ES-I3 (cell line): ENCODE measurements around the gene SLC7A6.

Experiments
- H3K36me3 ChIP-seq: 2 replicates; pipeline ENCODE4 v1.6.1; 2013; ENCODE audit warnings: mild to moderate bottlenecking, low read length, control low read depth, moderate library complexity; ENCODE audit not compliant: insufficient read depth
- H3K4me1 ChIP-seq: 2 replicates; pipeline ENCODE4 v1.6.1; 2013; ENCODE audit warnings: mild to moderate bottlenecking, control low read depth, low read length; ENCODE audit not compliant: insufficient read depth
- H3K9ac ChIP-seq: 2 replicates; pipeline ENCODE4 v1.6.1; 2013; ENCODE audit warnings: low read depth, mild to moderate bottlenecking, low read length, moderate library complexity
- H3K9me3 ChIP-seq: 2 replicates; pipeline ENCODE4 v1.6.1; 2013; ENCODE audit warnings: mild to moderate bottlenecking, low read length, moderate library complexity; ENCODE audit not compliant: control insufficient read depth, insufficient read depth

Gene SLC7A6

DNA sequence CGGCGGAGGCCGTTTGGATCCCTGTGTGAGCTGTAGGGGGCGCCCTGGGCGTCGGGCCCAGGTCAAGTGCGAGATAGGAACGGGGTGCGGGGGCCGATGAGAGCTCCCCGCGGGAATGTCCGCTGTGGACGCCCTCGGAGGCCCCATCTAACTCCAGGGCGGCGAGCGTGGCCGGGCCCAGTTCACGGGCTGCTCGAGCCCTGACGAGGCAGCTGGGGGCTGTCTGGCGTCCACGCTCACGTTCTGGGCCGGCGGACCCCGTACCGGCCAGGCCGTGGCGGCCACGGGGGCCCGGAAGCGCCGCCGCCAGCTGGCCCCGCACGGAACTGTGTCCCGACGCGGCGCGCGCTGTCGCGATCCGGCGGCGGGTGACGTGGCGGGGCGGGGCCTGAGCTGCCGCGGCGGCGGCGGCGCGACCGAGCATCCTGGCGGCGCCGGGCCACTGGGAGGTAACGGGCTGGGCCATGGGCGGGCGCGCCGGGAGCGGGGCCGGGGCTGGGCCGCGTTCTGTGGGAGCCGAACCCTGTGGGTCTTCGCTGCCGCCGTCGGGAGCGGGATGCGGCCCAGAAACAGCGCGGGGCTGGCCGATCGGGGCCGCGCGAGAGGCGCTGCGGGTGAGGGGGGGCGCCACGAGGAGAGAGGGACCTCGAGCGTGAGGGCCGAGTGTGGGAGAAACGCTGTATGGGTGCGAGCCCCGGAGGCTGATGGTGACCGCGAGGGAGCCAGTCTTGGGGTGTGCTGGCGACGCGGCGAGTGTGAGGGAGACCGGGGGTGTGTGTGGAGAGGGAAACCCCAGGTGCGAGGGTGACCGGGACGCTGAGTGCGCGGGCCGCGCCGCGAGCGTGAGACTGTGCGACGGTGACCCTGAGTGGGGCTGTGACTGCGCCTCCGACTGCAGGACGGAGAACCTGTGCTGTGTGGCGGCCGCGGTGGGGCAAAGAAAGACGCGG lies at the start of gene SLC7A6:
TSS of gene SLC7A6 (plus strand) at position 399 of the 950 bp plus-strand sequence. CDS start 10,201 bp downstream, outside the sequence.
- H3K9me3 ChIP-seq: no peaks in the 10 kb centered on the region
- H3K9ac ChIP-seq: peak within 1 kb of the TSS; percentile 98
- no peaks in the 10 kb centered on the region for H3K36me3 ChIP-seq
- peaks cover 6% of the 10 kb centered on the region; the same call in 1 of the 2 replicates for H3K4me1 ChIP-seq

DNA sequence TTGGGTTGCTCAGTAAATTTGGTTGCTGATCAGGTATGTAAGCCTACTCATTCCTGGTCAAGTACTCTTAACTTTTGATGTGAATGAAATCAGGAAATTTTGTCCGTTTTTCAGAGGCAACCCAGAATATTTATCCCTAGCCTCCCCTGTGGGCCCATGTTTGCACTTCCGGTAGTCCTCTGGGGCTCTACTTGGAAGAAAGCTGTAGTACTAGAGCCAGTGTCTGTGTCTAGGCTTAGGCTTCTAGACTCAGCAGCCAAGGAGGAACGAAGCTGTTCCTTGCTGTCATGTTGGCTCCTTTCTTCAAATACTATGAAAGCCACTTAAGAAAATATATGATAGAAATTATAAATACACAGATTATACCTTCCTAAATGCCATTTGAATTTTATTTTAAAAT lies 49.6 kb upstream of the SLC7A6 start:
- no peaks in the 10 kb centered on the region for H3K9me3 ChIP-seq
- no peak overlapping the region for H3K9ac ChIP-seq
- H3K36me3 ChIP-seq: no peaks in the 10 kb centered on the region
- H3K4me1 ChIP-seq: no peaks in the 10 kb centered on the region

DNA sequence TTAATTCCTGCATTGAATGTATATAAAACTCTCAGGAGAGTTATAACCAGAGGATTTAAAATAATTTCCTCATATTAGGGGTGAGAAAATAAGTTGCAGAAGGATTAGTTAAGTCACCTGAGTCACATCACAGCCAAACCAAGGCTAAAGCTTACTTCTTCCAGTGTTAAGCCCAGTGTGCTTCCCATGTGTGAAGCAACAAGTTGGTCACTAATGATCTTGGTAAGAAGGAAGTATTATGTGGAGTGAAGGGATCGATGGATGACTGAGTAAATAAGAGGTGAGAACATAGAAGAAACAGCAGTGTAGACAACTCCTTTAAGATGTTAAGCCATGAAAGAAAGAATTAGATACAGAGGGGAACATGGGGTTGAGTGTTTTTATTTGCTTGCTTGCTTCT lies 49.0 kb upstream of the SLC7A6 start:
- Histone ChIP-seq H3K36me3 (no peaks in the 10 kb centered on the region), H3K9ac (no peak overlapping the region), H3K4me1 (no peaks in the 10 kb centered on the region), H3K9me3 (no peaks in the 10 kb centered on the region)

DNA sequence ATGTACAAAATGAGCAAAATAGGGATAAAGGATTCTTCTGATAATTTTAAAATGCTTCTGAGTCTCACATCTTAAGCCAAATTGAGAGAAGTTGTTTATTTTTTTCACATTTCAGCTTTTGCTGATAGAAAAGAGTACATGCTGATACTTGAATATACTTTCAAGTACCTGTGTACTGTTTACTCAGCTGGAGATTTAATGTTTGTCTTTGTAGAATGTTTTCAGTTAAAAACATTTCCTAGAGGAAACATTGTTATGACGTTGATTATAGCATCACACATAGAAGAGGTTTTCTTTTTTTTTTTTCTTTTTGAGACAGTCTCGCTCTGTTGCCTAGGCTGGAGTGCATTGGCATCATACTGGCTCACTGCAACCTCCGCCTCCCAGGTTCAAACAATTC lies 48.1 kb upstream of the SLC7A6 start:
- no peaks in the 10 kb centered on the region for H3K36me3 ChIP-seq
- H3K9me3 ChIP-seq: no peaks in the 10 kb centered on the region
- peaks cover 6% of the 10 kb centered on the region for H3K4me1 ChIP-seq
- no peak overlapping the region for H3K9ac ChIP-seq

DNA sequence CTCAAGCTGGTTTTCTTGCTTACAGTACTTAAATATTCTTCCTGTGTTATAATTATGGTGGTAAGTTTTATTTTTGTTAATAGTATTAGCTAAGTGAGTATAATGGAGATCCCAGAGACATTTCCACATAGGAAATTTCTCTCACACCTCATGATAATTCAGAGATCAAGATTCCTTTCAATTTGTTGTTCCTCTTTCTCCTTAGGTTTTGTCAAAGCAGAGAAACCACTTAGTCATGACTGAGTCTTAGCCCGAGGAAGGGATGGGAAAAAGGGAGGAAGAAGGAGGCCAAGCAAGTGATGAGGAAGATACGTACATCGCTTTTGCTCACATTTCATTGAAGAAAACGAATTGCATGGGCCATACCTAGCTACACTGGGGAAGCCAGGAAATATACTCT lies 46.8 kb upstream of the SLC7A6 start:
- Histone ChIP-seq H3K36me3 (no peaks in the 10 kb centered on the region), H3K9ac (no peak overlapping the region), H3K9me3 (no peaks in the 10 kb centered on the region), H3K4me1 (peaks cover 7% of the 10 kb centered on the region)

DNA sequence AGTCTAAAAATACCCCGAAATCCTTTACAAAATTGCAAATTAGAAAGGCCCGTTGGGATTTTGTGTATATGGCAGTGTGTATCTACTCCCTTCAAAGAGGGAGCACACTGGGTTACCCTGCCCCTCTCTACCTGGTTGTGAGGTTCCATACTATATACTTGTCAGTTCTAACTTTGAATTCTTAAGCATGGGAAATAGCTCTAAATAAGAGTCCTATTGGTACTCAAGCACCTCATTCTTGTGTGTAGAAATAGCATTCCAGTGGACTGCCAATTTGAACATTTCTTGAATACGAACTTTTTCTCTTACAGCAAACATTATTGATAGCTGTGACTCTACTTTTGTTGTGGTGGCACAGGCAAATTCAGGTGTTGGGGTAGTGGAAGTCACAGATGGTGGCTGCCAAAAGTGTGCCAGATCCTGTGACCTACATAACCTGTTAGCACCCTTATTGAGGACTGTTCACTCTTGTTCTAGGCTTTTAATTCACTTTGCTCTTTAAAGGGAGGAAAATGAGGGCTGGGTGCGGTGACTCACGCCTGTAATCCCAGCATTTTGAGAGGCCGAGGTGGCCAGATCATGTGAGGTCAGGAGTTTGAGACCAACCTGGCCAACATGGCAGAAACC lies 44.5 kb upstream of the SLC7A6 start:
- H3K4me1 ChIP-seq: peaks cover 7% of the 10 kb centered on the region
- no peak overlapping the region for H3K9ac ChIP-seq
- no peaks in the 10 kb centered on the region for H3K9me3 ChIP-seq
- H3K36me3 ChIP-seq: no peaks in the 10 kb centered on the region

DNA sequence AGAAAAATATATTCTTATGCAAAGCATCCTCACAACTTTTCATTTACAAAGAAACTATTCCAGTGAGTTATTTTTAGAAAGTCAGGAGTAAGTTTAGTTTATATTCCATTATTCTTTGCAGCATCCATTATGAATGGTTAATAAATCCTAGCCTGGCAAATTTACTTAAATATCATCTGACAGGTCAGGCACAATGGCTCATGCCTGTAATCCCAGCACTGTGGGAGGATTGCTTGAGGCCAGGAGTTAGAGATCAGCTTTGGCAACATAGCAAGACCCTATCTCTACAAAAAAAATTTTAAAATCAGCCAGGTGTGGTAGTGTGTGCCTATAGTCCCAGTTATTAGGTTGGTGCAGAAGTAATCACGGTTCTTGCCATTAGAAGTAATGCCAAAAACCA lies 41.3 kb upstream of the SLC7A6 start:
- Histone ChIP-seq H3K9ac (no peak overlapping the region), H3K36me3 (no peaks in the 10 kb centered on the region; the same call in 1 of the 2 replicates), H3K9me3 (no peaks in the 10 kb centered on the region), H3K4me1 (peaks cover 7% of the 10 kb centered on the region)

DNA sequence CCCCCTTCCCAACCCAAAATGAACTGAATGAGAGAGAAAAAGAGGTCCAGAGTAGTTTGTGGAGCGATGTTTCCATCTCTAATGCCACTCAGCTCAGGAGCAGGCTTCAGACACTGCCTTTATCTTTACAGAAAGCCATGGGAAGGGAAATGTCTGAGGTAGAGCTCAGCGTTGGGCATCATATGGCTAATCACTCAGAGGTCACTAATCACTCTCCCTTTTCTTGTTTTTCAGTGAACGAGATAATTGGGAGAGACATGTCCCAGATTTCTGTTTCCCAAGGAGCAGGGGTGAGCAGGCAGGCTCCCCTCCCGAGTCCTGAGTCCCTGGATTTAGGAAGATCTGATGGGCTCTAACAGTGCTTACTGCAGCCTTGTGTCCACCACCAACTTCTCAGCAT lies 38.2 kb upstream of the SLC7A6 start:
- H3K4me1 ChIP-seq: peaks cover 3% of the 10 kb centered on the region; the same call in 1 of the 2 replicates
- no peaks in the 10 kb centered on the region; the same call in none of the 2 replicates for H3K36me3 ChIP-seq
- H3K9me3 ChIP-seq: no peaks in the 10 kb centered on the region
- no peak overlapping the region for H3K9ac ChIP-seq

DNA sequence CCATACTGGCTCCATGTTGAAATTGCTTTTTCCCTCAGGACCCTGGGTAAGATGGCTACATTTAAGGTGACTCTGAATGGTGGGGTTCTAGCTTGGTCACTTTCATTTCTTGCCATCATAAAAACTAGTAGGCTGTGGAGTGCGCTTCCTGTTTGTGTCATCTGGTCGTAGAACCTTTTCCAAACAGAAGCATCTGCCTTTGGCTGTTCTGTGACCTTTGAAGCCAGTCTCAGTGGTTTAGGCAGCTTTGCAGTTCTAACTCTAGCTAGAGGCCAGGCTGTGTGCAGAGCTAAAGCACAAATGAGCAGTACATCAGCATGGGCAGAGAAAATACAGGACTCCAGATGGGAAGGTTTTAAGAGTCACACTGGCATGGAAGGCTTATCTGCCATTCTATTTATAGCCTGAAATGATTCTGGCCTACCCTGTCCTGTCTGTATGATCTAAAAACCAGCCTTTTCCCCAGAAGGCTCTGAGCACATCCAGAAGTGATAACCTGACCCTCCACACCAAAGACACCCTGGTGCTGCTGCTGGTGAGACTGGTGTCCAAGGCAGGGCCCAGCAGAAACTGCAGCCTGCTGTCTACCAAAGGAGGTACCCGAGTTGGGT lies 37.0 kb upstream of the SLC7A6 start:
- Histone ChIP-seq H3K9ac (no peak overlapping the region), H3K9me3 (no peaks in the 10 kb centered on the region), H3K36me3 (no peaks in the 10 kb centered on the region; the same call in none of the 2 replicates), H3K4me1 (no peaks in the 10 kb centered on the region)

DNA sequence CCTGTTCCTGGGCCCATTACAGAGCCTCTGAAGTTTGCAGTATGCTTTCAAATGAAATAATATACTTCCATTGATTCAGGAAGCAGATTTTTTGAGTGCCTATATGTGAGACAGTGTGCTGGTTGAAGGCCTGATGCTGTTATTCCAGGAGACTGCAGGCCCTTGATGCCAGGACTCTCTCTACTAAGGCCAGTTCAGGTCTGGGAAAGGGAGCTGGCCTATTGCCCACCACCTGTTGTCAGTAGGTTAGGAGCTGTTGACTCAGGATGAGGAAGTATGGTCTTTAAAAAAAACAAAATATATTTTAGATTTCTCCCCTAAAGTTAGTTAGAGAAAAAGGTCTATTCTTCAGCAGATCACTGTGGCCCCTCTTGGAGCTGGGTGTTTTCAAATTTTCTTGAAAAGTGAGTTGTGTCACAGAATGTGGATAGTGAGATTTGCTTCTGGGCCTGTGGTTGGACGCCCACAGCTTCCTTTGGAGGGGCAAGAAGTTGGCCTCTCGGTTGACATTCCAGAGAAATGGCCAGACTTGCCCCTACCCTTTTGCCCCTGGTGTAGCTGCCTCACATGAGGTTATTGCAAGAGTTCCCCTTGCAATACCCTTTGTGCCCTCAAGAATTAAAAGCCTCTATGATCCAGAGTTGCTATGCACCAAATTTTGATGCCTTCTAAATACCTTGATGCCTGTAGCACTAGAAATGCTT lies 36.3 kb upstream of the SLC7A6 start:
- no peaks in the 10 kb centered on the region; the same call in none of the 2 replicates for H3K36me3 ChIP-seq
- H3K4me1 ChIP-seq: no peaks in the 10 kb centered on the region
- no peak overlapping the region for H3K9ac ChIP-seq
- H3K9me3 ChIP-seq: no peaks in the 10 kb centered on the region

DNA sequence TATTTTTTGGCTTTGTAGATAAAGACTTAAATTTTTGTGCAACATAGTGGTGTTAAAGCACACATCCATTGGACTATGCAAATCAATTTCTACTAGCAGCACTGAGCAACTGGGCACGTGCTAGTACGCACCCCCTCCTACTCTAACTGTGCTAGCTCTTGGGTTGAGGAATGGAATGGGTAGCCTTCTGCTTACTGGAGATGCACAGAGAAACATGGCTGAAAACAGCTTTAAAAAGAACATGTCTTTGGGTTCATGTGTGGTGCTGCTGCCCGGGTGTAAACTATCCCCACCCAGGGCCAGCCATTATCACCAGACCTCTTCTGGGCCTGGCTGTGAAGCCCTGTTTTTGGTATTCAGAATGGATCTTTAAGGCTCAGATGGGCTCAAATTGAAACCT lies 35.7 kb upstream of the SLC7A6 start:
- no peaks in the 10 kb centered on the region for H3K9me3 ChIP-seq
- H3K4me1 ChIP-seq: peaks cover 3% of the 10 kb centered on the region; the same call in 1 of the 2 replicates
- H3K36me3 ChIP-seq: no peaks in the 10 kb centered on the region; the same call in none of the 2 replicates
- no peak overlapping the region for H3K9ac ChIP-seq

DNA sequence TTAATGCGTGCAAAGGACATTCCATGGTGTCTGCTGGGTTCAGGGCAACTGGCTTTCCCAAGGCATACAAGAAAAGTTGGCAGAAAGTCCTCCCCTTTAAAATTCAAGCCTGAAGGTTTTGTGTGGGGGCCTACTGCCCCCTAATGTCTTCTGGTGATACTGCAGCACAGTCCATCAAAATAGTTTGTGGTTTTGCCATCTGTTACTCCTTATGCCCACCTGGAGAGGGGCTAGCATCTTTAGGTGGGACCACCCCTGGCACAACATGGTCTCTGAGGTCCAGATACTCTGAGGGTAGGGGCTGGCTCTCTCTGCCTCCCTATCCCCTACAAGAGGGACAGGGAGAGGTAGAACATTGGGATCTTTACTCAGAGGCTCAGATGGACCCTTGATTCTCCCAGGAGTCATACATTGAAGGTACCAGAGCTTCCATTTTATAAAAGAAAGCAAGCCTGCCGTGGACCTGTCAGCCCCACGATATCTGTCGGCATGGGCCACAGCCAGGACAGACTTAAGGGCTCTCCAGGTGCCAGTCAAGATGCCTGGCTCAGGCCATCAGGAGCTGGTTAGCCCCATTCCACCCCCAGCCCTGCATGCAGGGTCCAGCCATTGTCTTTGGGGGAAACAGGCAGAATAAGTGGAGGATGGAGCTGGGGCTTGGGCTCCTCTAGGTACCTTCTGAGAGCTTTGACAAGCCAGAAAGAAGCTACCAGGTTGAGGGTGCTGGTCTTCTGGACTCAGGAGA lies 34.7 kb upstream of the SLC7A6 start:
- H3K9ac ChIP-seq: no peak overlapping the region
- no peaks in the 10 kb centered on the region for H3K9me3 ChIP-seq
- peaks cover 4% of the 10 kb centered on the region; the same call in 1 of the 2 replicates for H3K4me1 ChIP-seq
- no peaks in the 10 kb centered on the region; the same call in none of the 2 replicates for H3K36me3 ChIP-seq

DNA sequence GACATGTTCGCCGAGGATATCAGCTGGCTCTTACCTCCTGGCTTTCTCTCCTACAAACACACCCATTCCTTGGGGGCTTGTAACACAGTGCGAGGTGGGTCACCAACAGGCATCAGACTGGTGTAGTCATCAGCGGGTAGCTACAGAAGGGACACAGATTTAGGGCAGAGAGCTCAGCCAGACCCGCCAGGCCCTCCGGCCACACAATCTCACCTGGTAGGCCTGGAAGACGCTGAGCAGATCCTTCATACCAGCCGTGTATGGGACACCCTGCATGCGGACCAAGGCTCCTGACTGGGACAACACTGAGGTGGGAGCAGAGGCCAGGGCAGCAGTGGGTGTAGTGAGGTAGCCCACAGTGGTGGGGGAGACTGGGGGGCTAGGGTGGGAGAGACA lies 34.2 kb upstream of the SLC7A6 start:
- Histone ChIP-seq H3K36me3 (no peaks in the 10 kb centered on the region; the same call in none of the 2 replicates), H3K4me1 (peaks cover 4% of the 10 kb centered on the region; the same call in 1 of the 2 replicates), H3K9me3 (no peaks in the 10 kb centered on the region), H3K9ac (no peak overlapping the region)
